ENCODE measurements around the gene ARHGAP10.

The ARHGAP10 gene

GRCh38 chr4:148004228-148004857 lies 272.5 kb downstream of the ARHGAP10 start:
- no peak for DNase-seq

GRCh38 chr4:148006001-148006400 lies 274.1 kb downstream of the ARHGAP10 start:
- no peak for DNase-seq

- no peak for DNase-seq
Observed at GRCh38 chr4:148007314-148007760, 275.4 kb downstream of the ARHGAP10 start.

GRCh38 chr4:148007792-148008191 lies 275.9 kb downstream of the ARHGAP10 start:
- DNase-seq = no peak

GRCh38 chr4:148015058-148015457 lies 283.2 kb downstream of the ARHGAP10 start:
- no peak for DNase-seq

- DNase-seq = no peak
Observed at GRCh38 chr4:148015468-148015867, 283.6 kb downstream of the ARHGAP10 start.

DNA sequence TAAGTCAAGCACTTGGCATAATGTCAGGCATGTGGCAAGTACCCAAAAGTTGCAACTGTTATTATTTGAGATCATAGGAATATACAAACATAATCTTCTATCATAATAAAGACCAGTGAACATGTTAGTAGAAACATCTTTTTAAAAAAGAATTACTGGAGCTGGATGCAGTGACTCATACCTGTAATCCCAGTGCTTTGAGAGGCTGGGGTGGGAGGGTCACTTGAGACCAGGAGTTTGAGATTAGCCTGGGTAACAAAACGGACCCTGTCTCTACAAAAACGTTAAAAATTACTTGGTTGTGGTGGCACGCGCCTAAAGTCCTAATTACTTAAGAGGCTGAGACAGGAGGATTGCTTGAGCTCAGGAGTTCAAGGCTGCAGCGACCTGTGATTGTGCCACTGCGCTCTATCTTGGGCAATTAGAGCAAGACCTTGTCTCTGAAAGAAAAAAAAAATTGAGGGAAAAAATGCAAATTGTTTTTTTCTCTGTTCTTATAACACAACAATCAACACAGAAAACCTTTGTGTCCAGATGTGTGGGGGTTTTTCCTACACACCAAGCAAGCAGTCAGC lies 284.3 kb downstream of the ARHGAP10 start:
- DNase-seq = no peak

- DNase-seq = no peak
Observed at GRCh38 chr4:148017801-148018200, 285.9 kb downstream of the ARHGAP10 start.

DNA sequence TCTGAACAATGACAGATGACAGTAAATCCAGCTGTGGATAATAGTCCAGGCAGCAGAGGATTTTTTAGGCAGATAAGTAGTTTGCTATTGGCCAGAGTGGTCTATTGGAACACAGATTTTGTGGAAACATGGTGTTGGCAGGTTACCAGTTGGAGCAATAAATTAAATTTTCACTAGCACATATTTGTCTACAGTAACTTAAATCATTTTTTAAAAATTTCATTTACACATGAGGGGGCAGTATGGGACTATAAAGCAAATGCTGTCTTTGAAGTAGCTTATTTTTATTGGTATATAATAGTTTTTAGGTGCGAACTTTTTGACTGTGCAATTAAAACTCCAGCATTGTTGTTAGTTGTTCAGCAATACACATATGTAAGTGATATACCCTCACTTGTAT lies 289.8 kb downstream of the ARHGAP10 start:
- no peak for DNase-seq

DNA sequence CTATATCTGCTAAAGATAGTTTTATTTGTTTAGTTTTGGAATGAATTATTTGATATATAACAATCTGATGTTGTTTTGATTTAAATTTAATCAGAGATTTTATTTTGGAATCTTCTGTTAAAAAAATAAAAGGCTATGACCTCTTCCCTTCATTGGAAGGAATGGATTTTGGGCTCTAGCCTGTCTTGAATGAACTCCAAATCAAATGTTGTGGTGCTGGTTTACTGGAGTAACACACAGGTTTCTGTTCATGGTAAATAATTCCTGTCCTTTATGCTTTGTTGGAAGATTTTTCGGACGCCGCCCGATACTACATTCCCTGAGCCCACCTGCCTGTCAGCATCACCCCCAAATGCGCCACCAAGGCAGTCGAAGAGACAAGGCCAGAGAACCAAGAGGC lies 291.1 kb downstream of the ARHGAP10 start:
- no peak for DNase-seq

- no peak for DNase-seq
Observed at GRCh38 chr4:148023512-148024181, 291.8 kb downstream of the ARHGAP10 start.

DNA sequence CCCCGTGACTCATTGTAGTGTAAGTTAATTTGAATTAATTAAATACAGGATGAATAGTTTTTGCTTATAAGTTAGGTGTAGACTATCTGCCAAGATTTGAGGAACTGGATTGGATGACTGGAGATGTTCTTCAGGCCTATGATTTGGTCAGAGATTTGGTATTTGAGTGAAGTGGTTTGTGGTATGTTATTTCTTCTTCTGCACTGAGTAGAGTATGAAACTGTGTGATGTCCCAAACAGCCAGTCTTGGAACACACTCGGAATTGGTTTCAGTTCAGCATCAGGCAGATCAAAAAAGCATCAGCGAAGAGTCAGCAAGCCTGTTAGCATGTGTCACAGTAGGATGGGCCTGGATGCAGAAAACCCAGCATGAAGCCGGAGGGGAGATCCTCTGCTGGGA lies 294.1 kb downstream of the ARHGAP10 start:
- DNase-seq = no peak

DNA sequence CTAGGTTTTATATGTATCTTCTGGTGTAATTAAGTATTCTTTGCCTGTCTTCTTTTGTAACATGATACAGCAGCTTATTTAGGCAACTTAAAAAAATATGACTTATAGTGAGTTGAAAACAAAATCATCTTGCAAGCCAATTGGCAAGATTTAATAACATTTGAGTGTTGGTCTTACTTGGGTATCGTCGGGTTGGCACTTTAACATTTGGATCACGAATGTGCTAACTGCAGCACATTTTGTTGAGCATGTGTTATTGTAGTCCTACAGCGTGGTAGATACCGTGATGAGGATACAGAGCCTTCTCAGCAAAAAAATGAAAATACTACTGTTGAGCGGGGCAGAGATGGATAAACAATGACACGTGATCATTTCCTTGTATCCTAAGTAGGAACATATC lies 295.3 kb downstream of the ARHGAP10 start:
- DNase-seq = no peak

- DNase-seq = no peak
Observed at GRCh38 chr4:148029781-148030180, 297.9 kb downstream of the ARHGAP10 start.

DNA sequence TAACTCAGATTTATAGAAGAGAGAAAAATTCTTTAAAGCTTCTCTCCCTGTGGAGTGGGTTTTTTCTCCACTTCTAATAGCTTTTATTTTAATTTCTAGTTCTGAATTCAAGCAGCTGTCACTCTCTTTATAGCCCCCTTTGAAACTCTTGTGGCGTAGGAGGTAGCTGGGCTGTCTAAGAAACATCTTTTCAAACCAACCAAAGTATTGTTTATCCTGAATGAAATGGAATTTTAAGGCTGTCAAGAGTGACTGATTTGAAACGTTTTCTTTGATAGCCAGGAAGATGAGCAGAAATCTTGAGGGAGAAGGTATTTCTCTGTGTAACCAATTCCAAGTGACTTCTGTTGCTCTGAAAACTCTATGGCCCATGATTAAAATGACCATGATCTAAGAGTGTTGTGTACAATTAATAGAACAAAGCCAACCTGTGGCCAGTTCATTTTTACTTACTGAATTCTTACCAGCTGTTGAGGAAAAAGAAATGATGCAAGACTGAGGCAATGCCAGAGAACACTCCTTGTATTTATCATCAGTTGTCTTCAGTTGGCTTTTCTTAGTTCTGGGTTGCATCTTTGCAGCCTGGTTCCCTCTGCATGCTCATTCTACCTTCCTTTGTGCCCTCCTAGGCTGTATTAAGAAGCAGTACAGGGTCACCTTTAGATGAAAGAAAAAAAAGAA lies 298.4 kb downstream of the ARHGAP10 start:
- no peak for DNase-seq

DNA sequence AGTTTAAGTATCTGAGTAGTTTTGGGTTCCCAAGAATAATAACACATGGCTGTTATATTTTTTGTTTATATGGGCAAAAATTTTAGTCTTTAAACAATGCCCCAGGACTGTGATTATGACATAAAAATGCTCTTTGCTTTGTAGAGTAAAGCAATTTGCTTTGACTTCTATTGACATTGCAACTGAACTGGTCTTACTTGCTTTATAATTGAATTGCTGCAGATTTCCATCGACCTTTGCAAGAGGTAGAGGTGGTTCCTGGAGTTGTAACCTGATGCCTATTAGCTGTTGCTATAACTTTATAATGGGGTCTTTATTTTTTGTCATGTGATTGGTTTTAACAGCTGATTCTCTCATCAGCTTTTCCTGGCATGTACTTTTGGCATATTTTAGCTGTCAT lies 302.9 kb downstream of the ARHGAP10 start:
- no peak for DNase-seq

GRCh38 chr4:148041606-148042329 lies 309.9 kb downstream of the ARHGAP10 start:
- DNase-seq = no peak

DNA sequence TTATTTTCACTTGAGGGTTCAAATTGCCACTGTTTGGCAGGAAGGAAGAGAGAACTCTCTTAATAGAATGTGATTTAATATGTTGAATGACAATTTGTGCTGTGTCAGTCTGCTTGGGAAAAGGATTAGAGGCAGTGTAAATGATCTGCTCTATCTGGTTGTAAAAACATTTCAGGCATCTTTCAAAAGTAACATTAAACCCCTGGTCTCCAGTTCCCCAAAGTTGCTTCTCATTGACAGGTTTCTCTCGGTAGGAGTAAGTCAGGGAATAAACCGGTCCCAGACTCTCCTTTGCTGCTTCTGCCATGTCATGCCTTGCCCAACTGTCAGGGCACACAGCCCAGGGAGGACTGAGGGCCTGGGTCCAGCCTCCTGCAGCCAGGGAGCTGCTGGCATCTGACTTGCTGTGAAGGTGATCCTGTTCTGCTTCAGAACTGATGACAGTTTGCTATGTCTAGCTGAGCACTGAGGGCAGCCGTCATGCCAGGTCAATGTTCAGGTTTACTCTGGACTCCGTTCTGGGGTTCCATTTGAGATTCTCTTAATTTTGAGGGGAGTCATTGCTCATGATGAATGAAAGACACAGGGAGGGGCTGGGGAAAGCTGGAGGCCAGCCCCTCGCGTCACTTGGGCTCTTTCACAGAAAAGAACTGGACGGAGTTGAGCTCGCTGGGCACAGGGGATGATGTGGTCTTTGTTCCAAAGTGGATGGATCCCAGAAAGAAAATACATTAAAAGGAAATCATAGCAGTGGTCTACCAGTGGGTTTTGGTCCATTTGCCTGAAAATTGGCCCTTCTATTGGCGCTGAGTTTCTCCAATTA lies 312.4 kb downstream of the ARHGAP10 start:
- DNase-seq = no peak

DNA sequence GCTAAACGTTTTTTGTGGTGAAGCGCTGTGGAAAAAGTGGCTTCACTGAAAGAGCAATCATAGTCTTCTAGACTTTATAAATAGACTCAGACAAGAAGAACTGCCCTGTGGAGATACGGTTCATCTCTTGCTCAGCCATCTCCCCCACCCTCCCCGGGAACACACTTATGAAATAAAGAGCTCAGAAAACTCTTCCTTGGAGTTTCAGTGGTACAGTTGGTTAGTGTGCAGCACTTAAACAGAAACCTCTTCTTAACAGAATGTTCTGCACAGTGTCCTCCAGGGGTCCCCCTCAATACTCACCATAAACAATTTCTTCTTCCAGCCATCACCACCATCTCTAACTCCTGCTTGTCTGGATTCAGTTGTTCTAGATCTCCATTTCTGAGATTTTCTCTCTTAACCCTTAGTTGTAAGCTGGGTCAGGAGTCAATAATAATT lies 313.0 kb downstream of the ARHGAP10 start:
- DNase-seq = no peak

DNA sequence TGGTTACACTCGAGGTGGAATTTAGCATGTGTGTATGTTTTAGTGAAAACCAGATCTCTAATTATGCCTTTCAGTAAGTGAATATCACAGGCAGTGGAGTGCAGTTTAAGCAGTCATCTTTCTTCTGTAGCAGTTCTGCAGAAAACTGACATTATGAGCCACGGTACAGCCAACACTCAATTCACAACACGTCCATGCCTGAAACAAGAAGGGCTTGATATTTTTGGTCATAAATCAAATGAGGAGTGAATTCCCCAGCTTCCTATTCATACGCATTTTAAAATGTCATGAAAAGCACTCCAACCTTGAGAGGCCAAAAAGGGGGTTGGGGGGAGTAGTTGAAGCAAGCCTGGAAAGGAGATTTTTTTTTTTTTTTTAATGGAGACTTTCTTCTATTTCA lies 316.7 kb downstream of the ARHGAP10 start:
- DNase-seq = no peak

- no peak for DNase-seq
Observed at GRCh38 chr4:148051403-148051802, 319.5 kb downstream of the ARHGAP10 start.

- no peak for DNase-seq
Observed at GRCh38 chr4:148052448-148052847, 320.6 kb downstream of the ARHGAP10 start.

Data from activated CD4-positive, alpha-beta T cell treated with anti-CD3 and anti-CD28 coated beads, Interleukin-2, amount 50 U/mL, for 4 hours (primary cell).